ENCODE results near the gene USP25. TPM values are rescaled to one million over a fixed set of nuclear protein-coding genes. Genes with fewer than 3 reads are reported as not detected.

USP25 gene
- total and polyA plus RNA-seq, 3 donors from 2014 or later: 69.2 to 123 (median 69.9) TPM

- no peak for DNase-seq
- no peaks in the 10 kb centered on the region for H3K36me3 ChIP-seq (ENCODE audit: low read depth, missing control alignments)
- intact Hi-C loops (cut with DNase I; ENCODE audit: low total_unique reads): no loop called here
- no peak overlapping the region for H3K27ac ChIP-seq
- no peaks in the 10 kb centered on the region for H3K4me1 ChIP-seq
- H3K4me3 ChIP-seq: no peak overlapping the region
- H3K9me3 ChIP-seq: no peaks in the 10 kb centered on the region
- WGBS, 2 donors: 62 to 79% methylated on average over 1 of the region's 1 CpG
- no peak for TF ChIP-seq POLR2A (IDR thresholded peaks at IDR 0.05)
- TF ChIP-seq, protein P1, sequence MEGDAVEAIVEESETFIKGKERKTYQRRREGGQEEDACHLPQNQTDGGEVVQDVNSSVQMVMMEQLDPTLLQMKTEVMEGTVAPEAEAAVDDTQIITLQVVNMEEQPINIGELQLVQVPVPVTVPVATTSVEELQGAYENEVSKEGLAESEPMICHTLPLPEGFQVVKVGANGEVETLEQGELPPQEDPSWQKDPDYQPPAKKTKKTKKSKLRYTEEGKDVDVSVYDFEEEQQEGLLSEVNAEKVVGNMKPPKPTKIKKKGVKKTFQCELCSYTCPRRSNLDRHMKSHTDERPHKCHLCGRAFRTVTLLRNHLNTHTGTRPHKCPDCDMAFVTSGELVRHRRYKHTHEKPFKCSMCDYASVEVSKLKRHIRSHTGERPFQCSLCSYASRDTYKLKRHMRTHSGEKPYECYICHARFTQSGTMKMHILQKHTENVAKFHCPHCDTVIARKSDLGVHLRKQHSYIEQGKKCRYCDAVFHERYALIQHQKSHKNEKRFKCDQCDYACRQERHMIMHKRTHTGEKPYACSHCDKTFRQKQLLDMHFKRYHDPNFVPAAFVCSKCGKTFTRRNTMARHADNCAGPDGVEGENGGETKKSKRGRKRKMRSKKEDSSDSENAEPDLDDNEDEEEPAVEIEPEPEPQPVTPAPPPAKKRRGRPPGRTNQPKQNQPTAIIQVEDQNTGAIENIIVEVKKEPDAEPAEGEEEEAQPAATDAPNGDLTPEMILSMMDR (IDR thresholded peaks at IDR 0.05): no peak
- no peaks in the 10 kb centered on the region for H3K27me3 ChIP-seq
Measured at GRCh38 chr21:15686506-15686905, 43.3 kb upstream of the USP25 start.

GRCh38 chr21:15687208-15687607, 42.6 kb upstream of the USP25 start:
- Histone ChIP-seq H3K9me3 (no peaks in the 10 kb centered on the region), H3K27ac (no peak overlapping the region), H3K36me3 (ENCODE audit: low read depth, missing control alignments) (no peaks in the 10 kb centered on the region), H3K27me3 (no peaks in the 10 kb centered on the region), H3K4me3 (no peak overlapping the region), H3K4me1 (no peaks in the 10 kb centered on the region)
- no peak for DNase-seq
- intact Hi-C loops (cut with DNase I; ENCODE audit: low total_unique reads): no loop called here
- no peak for TF ChIP-seq POLR2A (IDR thresholded peaks at IDR 0.05)
- TF ChIP-seq, protein P1 (IDR thresholded peaks at IDR 0.05): no peak
- WGBS, 2 donors: 72 to 87% methylated on average over 3 of the region's 3 CpGs

DNA sequence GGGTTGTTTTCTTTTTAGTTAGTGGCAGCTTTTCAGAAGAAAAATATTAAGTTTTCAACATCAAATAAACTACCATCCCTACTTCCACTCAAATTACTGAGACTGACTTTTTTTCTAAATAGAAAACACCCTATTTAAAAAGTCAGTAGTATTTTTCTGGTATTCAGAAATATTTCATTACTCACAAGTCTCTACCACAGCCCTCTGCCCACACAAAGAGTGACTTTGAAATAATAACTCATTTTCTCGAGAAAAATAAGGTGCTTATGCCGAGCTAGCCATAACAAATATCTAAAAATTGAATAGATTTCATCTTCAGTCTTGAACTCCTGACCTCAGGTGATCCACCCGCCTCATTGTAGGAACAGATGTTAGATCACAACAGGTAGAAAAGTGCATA, 41.8 kb upstream of the USP25 start:
- 86 to 88% methylated on average over 3 of the region's 3 CpGs for WGBS, 2 donors
- H3K4me1 ChIP-seq: no peaks in the 10 kb centered on the region
- no peaks in the 10 kb centered on the region for H3K9me3 ChIP-seq
- no peak overlapping the region for H3K27ac ChIP-seq
- no peak for DNase-seq
- intact Hi-C loops (cut with DNase I; ENCODE audit: low total_unique reads): no loop called here
- no peaks in the 10 kb centered on the region for H3K36me3 ChIP-seq (ENCODE audit: low read depth, missing control alignments)
- H3K4me3 ChIP-seq: no peak overlapping the region
- TF ChIP-seq, protein P1 (IDR thresholded peaks at IDR 0.05): no peak
- no peak for TF ChIP-seq POLR2A (IDR thresholded peaks at IDR 0.05)
- no peaks in the 10 kb centered on the region for H3K27me3 ChIP-seq

- WGBS, 2 donors: 62 to 83% methylated on average over 2 of the region's 2 CpGs
- intact Hi-C loops (cut with DNase I; ENCODE audit: low total_unique reads): no loop called here
- no peak for DNase-seq
Measured at GRCh38 chr21:15688809-15689208, 41.0 kb upstream of the USP25 start.

DNA sequence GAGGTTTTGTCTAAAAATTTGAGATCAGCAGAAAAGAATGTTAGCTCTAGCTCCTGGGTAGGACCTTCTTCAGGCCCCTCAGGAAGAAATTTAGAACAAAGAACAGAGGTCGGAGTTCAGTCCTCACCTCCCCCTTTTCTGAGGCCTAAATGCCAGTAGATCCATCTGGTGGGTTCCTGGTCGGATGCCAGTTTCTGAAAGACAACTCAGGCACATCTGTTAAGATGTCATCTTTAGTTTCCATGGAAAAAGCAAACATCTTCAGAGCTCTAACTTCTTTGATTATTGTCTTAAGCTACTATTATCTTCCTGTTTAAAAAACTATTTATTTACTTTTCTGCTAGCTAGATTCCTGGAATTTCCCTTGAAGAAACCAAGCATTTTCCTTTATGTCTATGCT, 37.1 kb upstream of the USP25 start:
- DNase-seq: no peak
- 72 to 81% methylated on average over 2 of the region's 2 CpGs for WGBS, 2 donors

More at GRCh38 chr21:15688809-15689208, 41.0 kb upstream of the USP25 start:
- H3K4me3 ChIP-seq: no peak overlapping the region
- H3K27me3 ChIP-seq: no peaks in the 10 kb centered on the region
- no peaks in the 10 kb centered on the region for H3K36me3 ChIP-seq (ENCODE audit: low read depth, missing control alignments)
- no peaks in the 10 kb centered on the region for H3K9me3 ChIP-seq
- TF ChIP-seq, protein P1 (IDR thresholded peaks at IDR 0.05): no peak
- TF ChIP-seq POLR2A (IDR thresholded peaks at IDR 0.05): no peak
- H3K27ac ChIP-seq: no peak overlapping the region
- no peaks in the 10 kb centered on the region for H3K4me1 ChIP-seq

More for the DNA sequence above, 37.1 kb upstream of the USP25 start:
- Histone ChIP-seq H3K9me3 (no peaks in the 10 kb centered on the region), H3K36me3 (ENCODE audit: low read depth, missing control alignments) (no peaks in the 10 kb centered on the region), H3K4me3 (no peak overlapping the region), H3K4me1 (no peaks in the 10 kb centered on the region), H3K27ac (no peak overlapping the region), H3K27me3 (no peaks in the 10 kb centered on the region)
- intact Hi-C loops (cut with DNase I; ENCODE audit: low total_unique reads): no loop called here
- TF ChIP-seq POLR2A (IDR thresholded peaks at IDR 0.05): no peak
- TF ChIP-seq, protein P1 (IDR thresholded peaks at IDR 0.05): no peak

Data from testis (tissue), 3 donors.